Trophoblast cell (in vitro differentiated cells and primary cell): Measurements from ENCODE around the gene DYSF.

Experiments used
- DNase-seq, 2 donors: peaks; one replicate each; pipeline ENCODE4 v3.0.0-alpha.2; 2016
- H2AFZ ChIP-seq: 2 replicates; pipeline ENCODE4 v1.6.1; 2013; ENCODE audit warnings: low read length, moderate library complexity, mild to moderate bottlenecking; ENCODE audit not compliant: insufficient read depth, poor library complexity
- H2AK5ac ChIP-seq: 2 replicates; pipeline ENCODE4 v1.6.1; 2013; ENCODE audit warnings: mild to moderate bottlenecking, low read length
- H2BK120ac ChIP-seq: 2 replicates; pipeline ENCODE4 v1.6.1; 2013; ENCODE audit warnings: low read length, mild to moderate bottlenecking, moderate library complexity; ENCODE audit not compliant: insufficient read depth, poor library complexity
- H2BK12ac ChIP-seq: 2 replicates; pipeline ENCODE4 v1.6.1; 2013; ENCODE audit warnings: mild to moderate bottlenecking, low read length, moderate library complexity
- H2BK5ac ChIP-seq: 2 replicates; pipeline ENCODE4 v1.6.1; 2013; ENCODE audit warnings: low read length, low read depth, moderate library complexity, mild to moderate bottlenecking; ENCODE audit not compliant: poor library complexity
- H3K14ac ChIP-seq: 2 replicates; pipeline ENCODE4 v1.6.1; 2013; ENCODE audit warnings: mild to moderate bottlenecking, low read length
- H3K18ac ChIP-seq: 2 replicates; pipeline ENCODE4 v1.6.1; 2013; ENCODE audit warnings: mild to moderate bottlenecking, low read length
- H3K23ac ChIP-seq: 2 replicates; pipeline ENCODE4 v1.6.1; 2013; ENCODE audit warnings: low read length
- H3K27ac ChIP-seq: 2 replicates; pipeline ENCODE4 v1.5.1; 2013; ENCODE audit warnings: low read depth, mild to moderate bottlenecking, inconsistent platforms, low read length, moderate library complexity
- H3K27me3 ChIP-seq: 2 replicates; pipeline ENCODE4 v1.6.1; 2013; ENCODE audit warnings: inconsistent platforms, mild to moderate bottlenecking, low read length, moderate library complexity; ENCODE audit not compliant: insufficient read depth
- H3K36me3 ChIP-seq, 2 experiments: 1 replicate in 1 of 2; 2 replicates in 1 of 2; pipeline ENCODE4 v1.6.1; 2013; ENCODE audit warnings: low read length in 2 of 2, mild to moderate bottlenecking in 2 of 2, moderate library complexity in 1 of 2; ENCODE audit not compliant: insufficient read depth in 2 of 2, control insufficient read depth in 1 of 2
- H3K4ac ChIP-seq: 2 replicates; pipeline ENCODE4 v1.6.1; 2013; ENCODE audit warnings: low read depth, mild to moderate bottlenecking, low read length, moderate library complexity
- H3K4me1 ChIP-seq, 2 experiments: 1 replicate in 1 of 2; 2 replicates in 1 of 2; pipeline ENCODE4 v1.6.1; 2013; ENCODE audit warnings: low read length in 2 of 2, mild to moderate bottlenecking in 2 of 2, moderate library complexity in 1 of 2; ENCODE audit not compliant: insufficient read depth in 2 of 2, control insufficient read depth in 1 of 2
- H3K4me2 ChIP-seq: 2 replicates; pipeline ENCODE4 v1.6.1; 2013; ENCODE audit warnings: inconsistent platforms, mild to moderate bottlenecking, low read length, moderate library complexity
- H3K4me3 ChIP-seq: 2 replicates; pipeline ENCODE4 v1.5.1; 2013; ENCODE audit warnings: mild to moderate bottlenecking, low read depth, low read length, inconsistent platforms
- H3K79me1 ChIP-seq: one replicate; pipeline ENCODE4 v1.6.1; 2013; ENCODE audit warnings: low read length
- H3K79me2 ChIP-seq: 2 replicates; pipeline ENCODE4 v1.6.1; 2013; ENCODE audit warnings: low read length, mild to moderate bottlenecking; ENCODE audit not compliant: control insufficient read depth, insufficient read depth, poor library complexity
- H3K9ac ChIP-seq: 2 replicates; pipeline ENCODE4 v1.6.1; 2013; ENCODE audit warnings: mild to moderate bottlenecking, low read length
- H3K9me3 ChIP-seq: 2 replicates; pipeline ENCODE4 v1.6.1; 2013; ENCODE audit warnings: low read depth, mild to moderate bottlenecking, control low read depth, inconsistent platforms, low read length; ENCODE audit not compliant: insufficient read depth
- H4K12ac ChIP-seq: 2 replicates; pipeline ENCODE4 v1.6.1; 2013; ENCODE audit warnings: low read depth, mild to moderate bottlenecking, low read length, moderate library complexity
- H4K8ac ChIP-seq: 2 replicates; pipeline ENCODE4 v1.6.1; 2013; ENCODE audit warnings: low read depth, mild to moderate bottlenecking, low read length, moderate library complexity
- H4K91ac ChIP-seq: one replicate; pipeline ENCODE4 v1.6.1; 2013; ENCODE audit warnings: low read depth, mild to moderate bottlenecking, low read length, moderate library complexity
- WGBS: extraction: QIAGEN DNeasy Blood & Tissue Kit; methylation state at CpG from one replicate; pipeline ENCODE4 v1.1.7; 2013; ENCODE audit warnings: missing lambda C conversion rate; ENCODE audit not compliant: insufficient read length, insufficient coverage; ENCODE audit errors: extremely low coverage; 5-methylcytosine and 5-hydroxymethylcytosine counted together

The DYSF gene

DNA sequence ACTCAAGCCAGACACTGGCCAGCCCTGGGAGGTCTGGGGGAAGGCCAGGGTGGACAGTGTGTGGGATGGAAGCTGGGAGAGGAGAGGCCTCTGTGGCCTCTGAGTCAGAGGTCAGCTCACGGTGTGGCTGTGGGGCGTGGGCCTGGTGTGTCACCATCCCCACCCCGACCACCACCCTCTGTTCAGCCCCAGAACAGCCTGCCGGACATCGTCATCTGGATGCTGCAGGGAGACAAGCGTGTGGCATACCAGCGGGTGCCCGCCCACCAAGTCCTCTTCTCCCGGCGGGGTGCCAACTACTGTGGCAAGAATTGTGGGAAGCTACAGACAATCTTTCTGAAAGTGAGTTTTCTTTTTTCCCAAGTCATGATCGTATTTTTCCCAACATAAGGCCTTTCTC, 110.5 kb downstream of the DYSF start:
- no peak for DNase-seq
- no CpG with 5 or more reads among the region's 11 CpGs for WGBS

DNA sequence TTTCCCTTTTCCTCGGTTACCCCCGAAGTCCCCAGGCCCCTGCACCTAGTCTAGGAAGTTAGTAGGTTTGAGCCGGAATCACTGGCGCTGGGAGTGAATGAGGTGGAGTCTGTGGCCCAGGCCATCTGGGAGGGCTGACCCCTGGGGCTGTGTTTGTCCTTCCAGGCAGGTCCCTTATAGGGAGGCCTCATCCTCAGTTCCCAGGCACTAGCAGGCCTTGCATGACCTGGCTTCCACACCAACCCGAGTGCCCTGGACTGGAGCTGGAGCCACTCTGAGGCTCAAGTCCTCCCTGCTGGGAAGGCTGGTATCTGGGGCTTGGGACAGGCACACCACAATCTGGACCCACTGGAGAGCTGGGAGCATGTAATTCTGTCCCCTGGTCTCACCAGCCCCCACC, 111.0 kb downstream of the DYSF start:
- no peak overlapping the region for H3K4ac ChIP-seq
- H2BK120ac ChIP-seq: no peak overlapping the region
- no peak overlapping the region for H3K14ac ChIP-seq
- no peak overlapping the region for H3K27ac ChIP-seq
- no peak overlapping the region for H3K18ac ChIP-seq
- no peak overlapping the region for H2AK5ac ChIP-seq
- no peaks in the 10 kb centered on the region for H3K79me1 ChIP-seq
- no peak overlapping the region for H2BK12ac ChIP-seq
- peaks cover 13 to 26% of the 10 kb centered on the region in 2 experiments for H3K4me1 ChIP-seq
- no peak overlapping the region for H2AFZ ChIP-seq
- H2BK5ac ChIP-seq: no peak overlapping the region
- no peak overlapping the region for H4K12ac ChIP-seq
- H3K9ac ChIP-seq: no peak overlapping the region
- no peak overlapping the region for H3K4me3 ChIP-seq
- peaks cover 3 to 11% of the 10 kb centered on the region in 2 experiments for H3K36me3 ChIP-seq
- no peak overlapping the region for H4K8ac ChIP-seq
- H3K4me2 ChIP-seq: no peak overlapping the region
- H4K91ac ChIP-seq: no peak overlapping the region
- H3K9me3 ChIP-seq: no peaks in the 10 kb centered on the region
- DNase-seq: no peak
- no peak overlapping the region for H3K23ac ChIP-seq
- no peaks in the 10 kb centered on the region for H3K79me2 ChIP-seq
- no CpG with 5 or more reads among the region's 5 CpGs for WGBS
- no peaks in the 10 kb centered on the region for H3K27me3 ChIP-seq

More for the DNA sequence above, 110.5 kb downstream of the DYSF start:
- Histone ChIP-seq H3K14ac (no peak overlapping the region), H3K9me3 (no peaks in the 10 kb centered on the region), H2BK120ac (no peak overlapping the region), H2BK12ac (no peak overlapping the region), H3K79me2 (no peaks in the 10 kb centered on the region), H4K8ac (no peak overlapping the region), H3K4ac (no peak overlapping the region), H3K27me3 (no peaks in the 10 kb centered on the region), H3K36me3 (peaks cover 3 to 11% of the 10 kb centered on the region in 2 experiments), H3K27ac (no peak overlapping the region), H3K4me3 (no peak overlapping the region), H3K9ac (no peak overlapping the region), H3K4me2 (no peak overlapping the region), H4K91ac (no peak overlapping the region), H3K23ac (no peak overlapping the region), H3K79me1 (no peaks in the 10 kb centered on the region), H2AFZ (no peak overlapping the region), H3K18ac (no peak overlapping the region), H2BK5ac (no peak overlapping the region), H3K4me1 (peaks cover 16 to 26% of the 10 kb centered on the region in 2 experiments), H4K12ac (no peak overlapping the region), H2AK5ac (no peak overlapping the region)

DNA sequence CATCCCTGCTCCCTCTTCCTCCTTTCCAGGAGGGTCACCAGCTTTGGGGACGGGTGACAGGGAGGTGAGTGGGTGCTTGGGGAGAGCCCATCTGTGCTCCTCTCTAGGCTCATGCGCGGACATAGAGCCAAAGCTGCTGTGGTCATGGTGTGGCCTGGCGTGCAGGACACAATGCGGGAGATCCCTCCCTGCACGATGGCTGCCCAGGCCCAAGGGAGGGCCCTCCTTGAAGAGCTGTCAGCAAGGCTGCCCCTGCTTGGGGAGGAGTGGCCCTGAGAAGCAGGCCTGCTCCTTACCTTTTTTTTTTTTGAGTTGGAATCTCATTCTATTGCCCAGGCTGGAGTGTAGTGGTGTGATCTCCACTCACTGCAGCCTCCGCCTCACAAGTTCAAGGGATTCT, 111.4 kb downstream of the DYSF start:
- H3K79me2 ChIP-seq: no peaks in the 10 kb centered on the region
- H2AK5ac ChIP-seq: no peak overlapping the region
- no peak overlapping the region for H4K12ac ChIP-seq
- H3K27me3 ChIP-seq: no peaks in the 10 kb centered on the region
- no peak overlapping the region for H3K4ac ChIP-seq
- no peak overlapping the region for H3K18ac ChIP-seq
- no peak overlapping the region for H3K4me3 ChIP-seq
- H3K36me3 ChIP-seq: peaks cover 3 to 13% of the 10 kb centered on the region in 2 experiments
- H2BK120ac ChIP-seq: no peak overlapping the region
- no peak overlapping the region for H2BK5ac ChIP-seq
- H3K4me1 ChIP-seq: peaks cover 9 to 24% of the 10 kb centered on the region in 2 experiments
- no peaks in the 10 kb centered on the region for H3K79me1 ChIP-seq
- no CpG with 5 or more reads among the region's 7 CpGs for WGBS
- H3K9me3 ChIP-seq: peaks cover 2% of the 10 kb centered on the region
- H3K4me2 ChIP-seq: no peak overlapping the region
- no peak overlapping the region for H3K9ac ChIP-seq
- no peak overlapping the region for H3K27ac ChIP-seq
- no peak overlapping the region for H4K8ac ChIP-seq
- no peak for DNase-seq
- H3K14ac ChIP-seq: no peak overlapping the region
- H2AFZ ChIP-seq: no peak overlapping the region
- no peak overlapping the region for H4K91ac ChIP-seq
- H2BK12ac ChIP-seq: no peak overlapping the region
- H3K23ac ChIP-seq: no peak overlapping the region

DNA sequence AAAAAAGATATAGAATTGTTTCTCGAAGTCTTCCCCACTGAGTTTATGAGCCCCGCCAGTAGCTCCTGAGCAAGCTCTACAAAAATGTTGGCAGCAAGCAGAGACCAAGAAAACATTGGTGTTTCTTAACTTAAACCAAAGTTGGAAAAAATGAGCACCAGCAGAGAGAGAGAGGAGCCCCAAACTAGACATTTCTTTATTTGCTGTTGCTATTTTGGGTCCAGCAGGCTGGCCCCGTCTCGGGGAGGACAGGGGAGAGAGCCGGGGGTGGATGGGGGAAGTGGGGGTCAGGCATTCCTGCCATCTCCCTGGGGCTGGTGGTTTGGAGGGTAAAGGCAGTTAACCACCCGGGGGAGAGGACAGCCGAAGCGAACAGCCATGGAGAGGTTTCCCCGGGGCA, 113.0 kb downstream of the DYSF start:
- H3K14ac ChIP-seq: no peak overlapping the region

More for the DNA sequence above, 113.0 kb downstream of the DYSF start:
- Histone ChIP-seq H3K79me2 (no peaks in the 10 kb centered on the region), H3K79me1 (no peaks in the 10 kb centered on the region), H3K4me3 (no peak overlapping the region), H4K12ac (no peak overlapping the region), H3K27me3 (no peaks in the 10 kb centered on the region), H3K9ac (no peak overlapping the region), H3K4ac (no peak overlapping the region), H3K27ac (no peak overlapping the region), H4K8ac (no peak overlapping the region), H2BK5ac (no peak overlapping the region), H2AK5ac (no peak overlapping the region), H2AFZ (no peak overlapping the region), H3K9me3 (peaks cover 8% of the 10 kb centered on the region), H3K4me1 (peaks cover 6 to 14% of the 10 kb centered on the region in 2 experiments), H3K36me3 (peaks cover 11 to 27% of the 10 kb centered on the region in 2 experiments), H3K18ac (no peak overlapping the region), H2BK12ac (no peak overlapping the region), H3K23ac (no peak overlapping the region), H3K4me2 (no peak overlapping the region), H4K91ac (no peak overlapping the region), H2BK120ac (no peak overlapping the region)
- DNase-seq: no peak
- no CpG with 5 or more reads among the region's 9 CpGs for WGBS
